ENCODE results near the gene ANKS1B. TPM values are rescaled to one million over a fixed set of nuclear protein-coding genes. Genes with fewer than 3 reads are reported as not detected.

Gene ANKS1B
- total and polyA plus RNA-seq, 10 of the 15 experiments (the other 5 are each of a cell fraction or from before 2014, with no cell fraction given): 0.16 to 1.3 (median 0.82) TPM; not detected in 7

- TF ChIP-seq CTCF (IDR thresholded peaks at IDR 0.05 in 2 of 3, conservative IDR thresholded peaks at IDR 0.05 in 1 of 3; ENCODE audit: control insufficient read depth in 2 of 3, extremely low read depth in 1 of 3, insufficient read depth in 1 of 3, low read depth in 3 of 3, low read length in 3 of 3): no peak
- TF ChIP-seq WRNIP1 (IDR thresholded peaks at IDR 0.05; ENCODE audit: borderline replicate concordance, low read depth, low read length): no peak
These were observed 1068.6 kb downstream of the ANKS1B start (continued) for GRCh38 chr12:98916106-98916505.

GRCh38 chr12:98912401-98912974 lies 1072.2 kb downstream of the ANKS1B start:
- TF ChIP-seq BACH1 (IDR thresholded peaks at IDR 0.05; ENCODE audit: borderline replicate concordance) (no peak), ZZZ3 (IDR thresholded peaks at IDR 0.05; ENCODE audit: control insufficient read depth, insufficient read length, low read depth) (no peak), DPF2 (IDR thresholded peaks at IDR 0.05) (no peak), SKIL (IDR thresholded peaks at IDR 0.05; ENCODE audit: low read depth, poor library complexity, severe bottlenecking) (no peak), ATF7 (IDR thresholded peaks at IDR 0.05; ENCODE audit: low read depth) (no peak), MAX (IDR thresholded peaks at IDR 0.05; ENCODE audit: low read depth, low read length) (no peak), EED (IDR thresholded peaks at IDR 0.05; ENCODE audit: low read depth) (no peak), STAT1 (conservative IDR thresholded peaks at IDR 0.05) (no peak), KDM1A (IDR thresholded peaks at IDR 0.05; ENCODE audit: borderline replicate concordance) (no peak), ETV6 (conservative IDR thresholded peaks at IDR 0.05 in 1 of 2, IDR thresholded peaks at IDR 0.05 in 1 of 2; ENCODE audit: borderline replicate concordance in 1 of 2, low read depth in 1 of 2) (no peak)
- FAIRE-seq: no peak
- intact Hi-C loops (cut with micrococcal nuclease; ENCODE audit: unreplicated experiment) (no loop called here), in situ Hi-C loops (cut with MboI) (no loop called here)
- ChIA-PET RAD21 (ENCODE audit: unreplicated experiment) (no interaction called here), CTCF (no interaction called here), POLR2A (no interaction called here), SMC1A (ENCODE audit: uncharacterized antibody, unreplicated experiment) (interaction anchor here (1.2 kb wide), 1 partner anchor 19 kb away, joined by 4 read pairs; no protein-coding TSS in a partner anchor)
- Histone ChIP-seq H3K4me3 (no peak overlapping the region), H3K36me3 (ENCODE audit: control insufficient read depth in 2 of 2, insufficient read depth in 2 of 2, low read length in 1 of 2) (no peaks in the 10 kb centered on the region), H2AFZ (ENCODE audit: control insufficient read depth, low read depth, low read length) (no peak overlapping the region), H4K20me1 (ENCODE audit: control insufficient read depth, insufficient read depth) (no peaks in the 10 kb centered on the region), H3K27me3 (replicated peaks in 1 of 2; ENCODE audit: control insufficient read depth in 2 of 2, insufficient read depth in 2 of 2, low read length in 1 of 2) (no peaks in the 10 kb centered on the region; a peak in 1 of 4 replicates), H3K9ac (ENCODE audit: control insufficient read depth, insufficient read depth, low read length) (no peak overlapping the region), H3K27ac (ENCODE audit: control insufficient read depth, insufficient read depth) (no peak overlapping the region), H3K4me1 (ENCODE audit: control insufficient read depth, insufficient read depth, low read length) (no peaks in the 10 kb centered on the region), H3K9me3 (replicated peaks; ENCODE audit: control insufficient read depth, insufficient read depth, low read length) (no peaks in the 10 kb centered on the region), H3K4me2 (ENCODE audit: control insufficient read depth, insufficient read depth) (no peak overlapping the region), H3K79me2 (ENCODE audit: control insufficient read depth, insufficient read depth, low read length) (no peaks in the 10 kb centered on the region)
- ATAC-seq: no peak
- DNase-seq (ENCODE audit: low read depth, low spot score): no peak
- WGBS (ENCODE audit: insufficient coverage, insufficient replicate concordance, low lambda C conversion rate, missing lambda C conversion rate): 23% methylated on average over 4 of the region's 4 CpGs
- BruUV-seq (replicated peaks): no TSS peak
